ENCODE results near the gene PXMP4. TPM values are rescaled to one million over a fixed set of nuclear protein-coding genes. Genes with fewer than 3 reads are reported as not detected.

The PXMP4 gene
- total RNA-seq, 1 donor from 2014 or later, result 6.6 TPM

DNA sequence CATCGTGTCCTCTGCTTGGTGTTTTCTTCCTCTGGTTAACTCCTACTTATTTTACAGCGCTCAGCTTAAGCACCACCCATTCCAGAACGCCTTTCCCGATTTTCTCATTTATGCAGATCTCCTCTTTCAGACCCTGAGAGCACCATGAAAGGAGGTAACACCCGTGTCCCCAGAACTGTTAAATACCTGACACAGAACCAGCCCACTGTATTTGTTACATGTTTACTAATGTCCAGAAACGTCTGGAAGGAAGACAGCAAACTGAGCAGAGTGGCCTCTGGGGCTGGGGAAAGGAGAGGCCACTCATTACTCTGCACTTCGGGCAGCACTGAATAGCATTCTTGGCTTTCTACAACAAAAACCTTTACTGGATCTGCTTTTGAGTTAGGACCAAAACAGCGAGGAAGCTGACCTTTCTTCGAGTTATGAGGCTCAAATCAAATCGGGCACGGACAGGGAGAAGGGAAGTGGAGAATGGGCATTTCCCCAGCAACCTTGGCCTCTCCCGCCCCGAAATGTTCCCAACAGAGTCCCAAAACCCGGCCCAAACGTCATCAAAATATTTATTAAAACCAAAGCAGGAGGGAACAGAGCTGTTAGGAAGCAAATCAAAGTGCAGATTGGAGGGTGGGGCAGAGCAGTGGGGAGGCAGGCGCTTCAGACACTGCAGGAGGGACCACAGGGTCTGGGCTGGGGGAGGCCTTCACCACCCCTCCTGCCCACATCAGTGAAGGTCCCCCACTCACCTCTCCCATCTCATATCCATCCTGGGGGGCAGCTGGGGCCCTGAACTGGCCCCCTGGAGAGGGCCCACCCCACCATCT is 44.8 kb downstream of the PXMP4 start:
- Histone ChIP-seq H3K4me3 (peak overlapping the region; percentile 63 to 75), H3K4me1 (peaks cover 47% of the 10 kb centered on the region), H3K27me3 (no peaks in the 10 kb centered on the region), H3K9me3 (no peaks in the 10 kb centered on the region), H3K36me3 (no peaks in the 10 kb centered on the region), H3K27ac (peak overlapping the region; percentile 95)
- intact Hi-C loops (cut with DNase I), result loop anchor here (10.0 kb wide), 1 partner anchor 59 kb away; the partner anchor contains the start of gene ZNF341
- no peak for TF ChIP-seq POLR2A (IDR thresholded peaks at IDR 0.05)
- TF ChIP-seq, protein P1, sequence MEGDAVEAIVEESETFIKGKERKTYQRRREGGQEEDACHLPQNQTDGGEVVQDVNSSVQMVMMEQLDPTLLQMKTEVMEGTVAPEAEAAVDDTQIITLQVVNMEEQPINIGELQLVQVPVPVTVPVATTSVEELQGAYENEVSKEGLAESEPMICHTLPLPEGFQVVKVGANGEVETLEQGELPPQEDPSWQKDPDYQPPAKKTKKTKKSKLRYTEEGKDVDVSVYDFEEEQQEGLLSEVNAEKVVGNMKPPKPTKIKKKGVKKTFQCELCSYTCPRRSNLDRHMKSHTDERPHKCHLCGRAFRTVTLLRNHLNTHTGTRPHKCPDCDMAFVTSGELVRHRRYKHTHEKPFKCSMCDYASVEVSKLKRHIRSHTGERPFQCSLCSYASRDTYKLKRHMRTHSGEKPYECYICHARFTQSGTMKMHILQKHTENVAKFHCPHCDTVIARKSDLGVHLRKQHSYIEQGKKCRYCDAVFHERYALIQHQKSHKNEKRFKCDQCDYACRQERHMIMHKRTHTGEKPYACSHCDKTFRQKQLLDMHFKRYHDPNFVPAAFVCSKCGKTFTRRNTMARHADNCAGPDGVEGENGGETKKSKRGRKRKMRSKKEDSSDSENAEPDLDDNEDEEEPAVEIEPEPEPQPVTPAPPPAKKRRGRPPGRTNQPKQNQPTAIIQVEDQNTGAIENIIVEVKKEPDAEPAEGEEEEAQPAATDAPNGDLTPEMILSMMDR (IDR thresholded peaks at IDR 0.05), result peak in 1 of 3 experiments; percentile 1
- TF ChIP-seq POLR2AphosphoS5 (IDR thresholded peaks at IDR 0.05; ENCODE audit: insufficient read depth in 1 of 2, low read depth in 1 of 2), result peak; percentile 39 to 40
- no peak for DNase-seq (ENCODE audit: extremely low spot score in 2 of 2)

DNA sequence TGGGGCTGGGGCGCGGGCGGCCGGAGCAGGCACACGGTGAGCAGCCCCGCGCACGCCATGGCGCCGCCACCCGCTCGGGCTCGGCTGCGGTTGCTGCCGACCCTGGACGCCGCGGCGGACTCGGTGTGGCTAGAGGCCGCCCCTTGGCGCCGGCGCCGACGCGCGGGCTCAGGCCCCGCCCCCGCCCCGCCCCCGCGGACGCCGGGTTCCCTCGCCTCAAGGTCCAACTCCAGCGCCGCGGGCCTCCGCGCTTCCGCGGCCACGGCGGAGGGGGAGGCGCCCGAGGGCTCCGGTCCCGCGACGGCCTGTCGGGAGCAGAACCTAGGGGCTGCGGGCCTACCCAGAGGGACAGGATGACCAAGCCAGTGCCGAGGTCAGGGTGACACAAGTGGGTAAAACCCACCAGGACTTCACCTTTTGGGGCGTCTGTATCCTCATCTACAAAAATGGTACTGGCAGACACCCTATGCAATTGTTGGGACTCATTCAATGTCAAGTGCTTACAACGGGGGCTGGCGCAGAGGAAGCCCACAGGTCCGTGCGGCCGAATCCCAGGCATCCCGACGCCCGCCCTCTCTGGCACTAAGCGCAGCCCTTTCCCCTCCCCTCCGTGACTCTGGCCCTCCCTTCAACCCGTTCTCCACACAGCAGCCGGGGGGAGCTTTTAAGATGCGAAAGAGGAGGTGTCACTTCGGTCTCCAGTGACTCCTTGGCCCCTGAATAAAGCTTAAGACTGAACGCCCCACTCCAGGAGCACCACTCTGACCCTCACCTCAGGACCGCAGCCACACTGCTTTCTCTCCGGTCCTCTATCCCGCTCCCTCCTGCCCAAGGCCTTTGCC is 45.6 kb downstream of the PXMP4 start, which contains the start of gene NECAB3:
TSS of gene NECAB3 (minus strand) at position 135 of the 842 bp plus-strand sequence. CDS start at position 59, 76 bp downstream.
- Histone ChIP-seq H3K27ac (peak within 1 kb of the TSS; percentile 95), H3K4me3 (peak within 1 kb of the TSS; percentile 63 to 75), H3K27me3 (no peaks in the 10 kb centered on the region), H3K9me3 (no peaks in the 10 kb centered on the region), H3K36me3 (no peaks in the 10 kb centered on the region), H3K4me1 (peaks cover 47% of the 10 kb centered on the region)
- TF ChIP-seq, protein P1 (IDR thresholded peaks at IDR 0.05), result peak in 1 of 3 experiments; percentile 20
- TF ChIP-seq POLR2AphosphoS5 (IDR thresholded peaks at IDR 0.05; ENCODE audit: insufficient read depth in 1 of 2, low read depth in 1 of 2) (peak in 1 of 2 donors; percentile 85), POLR2A (IDR thresholded peaks at IDR 0.05) (peak in 1 of 2 donors; percentile 66)
- no peak for DNase-seq (ENCODE audit: extremely low spot score in 2 of 2)
- intact Hi-C loops (cut with DNase I), result loop anchor here (10.0 kb wide), 1 partner anchor 60 kb away; the partner anchor contains the start of gene ZNF341

DNA sequence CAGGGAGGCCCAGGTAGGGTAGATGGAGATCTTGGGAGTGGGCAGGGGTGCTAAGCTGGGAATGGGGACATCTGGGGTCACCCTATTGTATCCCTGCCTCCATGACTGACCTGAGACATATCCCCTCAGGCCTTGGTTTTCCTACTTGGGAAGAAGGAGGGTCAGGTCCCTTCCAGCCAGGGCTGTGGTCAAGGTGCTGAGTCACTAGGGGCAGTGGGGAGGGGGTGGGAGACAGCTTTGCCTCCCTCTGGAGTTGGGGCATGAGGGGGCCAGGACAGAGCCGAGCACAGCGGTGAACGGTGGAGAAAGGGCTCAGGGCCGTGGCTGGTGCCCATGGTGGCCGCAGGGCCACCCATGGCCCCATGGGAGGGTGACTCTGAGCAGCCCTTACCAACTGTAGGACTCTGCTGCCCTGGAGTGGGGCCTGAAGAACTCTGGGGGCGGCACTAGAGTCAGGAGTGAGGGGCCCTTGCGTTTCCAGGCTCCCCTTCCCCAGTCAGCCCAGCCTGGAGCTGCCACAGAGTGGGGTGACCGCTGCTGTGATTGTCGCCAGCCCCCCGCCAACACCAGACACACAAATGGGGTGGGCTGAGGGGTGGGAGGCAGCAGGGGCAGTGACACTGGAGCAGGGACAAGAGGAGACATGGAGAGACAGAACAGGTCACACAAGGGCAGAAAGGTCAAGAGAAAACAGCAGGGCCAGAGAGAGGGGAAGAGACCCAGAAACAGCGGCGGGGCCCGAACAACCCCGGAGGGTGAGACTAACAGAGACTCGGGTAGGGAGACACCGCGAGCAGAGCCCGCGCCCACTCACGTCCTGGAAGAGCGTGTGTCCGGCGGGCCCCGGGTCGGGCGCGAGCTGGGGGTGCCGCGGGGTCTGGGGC is 46.5 kb downstream of the PXMP4 start:
- Histone ChIP-seq H3K36me3 (no peaks in the 10 kb centered on the region), H3K9me3 (no peaks in the 10 kb centered on the region), H3K27me3 (no peaks in the 10 kb centered on the region), H3K27ac (peak overlapping the region; percentile 95), H3K4me3 (peak overlapping the region; percentile 63 to 75), H3K4me1 (peaks cover 47% of the 10 kb centered on the region)
- TF ChIP-seq POLR2AphosphoS5 (IDR thresholded peaks at IDR 0.05; ENCODE audit: insufficient read depth in 1 of 2, low read depth in 1 of 2) (no peak), POLR2A (IDR thresholded peaks at IDR 0.05) (no peak)
- TF ChIP-seq, protein P1 (IDR thresholded peaks at IDR 0.05), result no peak
- DNase-seq (ENCODE audit: extremely low spot score in 2 of 2), result no peak
- intact Hi-C loops (cut with DNase I), result loop anchor here (10.0 kb wide), 1 partner anchor 61 kb away; the partner anchor contains the start of gene ZNF341

DNA sequence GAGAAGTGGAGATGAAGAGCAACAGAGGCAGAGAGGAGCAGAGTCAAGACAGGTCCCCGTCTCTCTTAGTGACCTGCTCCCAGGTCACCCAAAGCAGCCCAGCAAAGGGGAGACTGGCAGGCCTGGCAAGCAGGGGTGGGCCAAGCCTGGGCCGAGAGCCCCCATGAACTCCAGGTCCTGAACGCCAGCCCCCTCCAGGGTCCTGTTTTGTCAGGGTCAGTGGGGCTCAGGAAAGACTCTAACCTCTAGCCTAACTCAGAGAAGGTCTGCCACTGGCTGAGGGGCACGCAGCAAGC is 47.0 kb downstream of the PXMP4 start:
- H3K4me3 ChIP-seq, result peak overlapping the region; percentile 63 to 75
- intact Hi-C loops (cut with DNase I), result loop anchor here (10.0 kb wide), 1 partner anchor 62 kb away; the partner anchor contains the start of gene ZNF341
- no peak for TF ChIP-seq POLR2AphosphoS5 (IDR thresholded peaks at IDR 0.05; ENCODE audit: insufficient read depth in 1 of 2, low read depth in 1 of 2)
- TF ChIP-seq POLR2A (IDR thresholded peaks at IDR 0.05), result no peak

More for the DNA sequence above, 47.0 kb downstream of the PXMP4 start:
- Histone ChIP-seq H3K27me3 (no peaks in the 10 kb centered on the region), H3K4me1 (peaks cover 53% of the 10 kb centered on the region), H3K27ac (peak overlapping the region; percentile 95), H3K9me3 (no peaks in the 10 kb centered on the region), H3K36me3 (no peaks in the 10 kb centered on the region)
- DNase-seq (ENCODE audit: extremely low spot score in 2 of 2), result no peak

Data from vagina (tissue), 2 donors.